ENCODE data around the gene PROSER3.
A peak's percentile ranks its signal among the peaks of the same experiment; 100 is the strongest.

PROSER3 gene

GRCh38 chr19:35805526-35806102, 47.6 kb downstream of the PROSER3 start:
- H3K14ac ChIP-seq (ENCODE audit: low read length in 2 of 2), result no peak overlapping the region
- H2AFZ ChIP-seq (ENCODE audit: low read depth, low read length), result no peak overlapping the region
- H3K4me2 ChIP-seq (ENCODE audit: low read length, poor library complexity, severe bottlenecking), result no peak overlapping the region
- no peak overlapping the region for H3K18ac ChIP-seq (ENCODE audit: low read depth in 1 of 2, low read length in 2 of 2)
- no peak for DNase-seq
- no peaks in the 10 kb centered on the region for H3K36me3 ChIP-seq (ENCODE audit: control insufficient read depth in 1 of 2, insufficient read depth in 2 of 2, low read depth in 1 of 2, low read length in 2 of 2)
- H3K4me1 ChIP-seq (ENCODE audit: control insufficient read depth, insufficient read depth, low read depth, low read length), result peaks cover 1% of the 10 kb centered on the region
- H4K8ac ChIP-seq (ENCODE audit: low read length), result no peak overlapping the region
- H3K27ac ChIP-seq (ENCODE audit: low read length, poor library complexity, severe bottlenecking), result no peak overlapping the region
- H2BK5ac ChIP-seq (ENCODE audit: low read depth, low read length, poor library complexity, severe bottlenecking), result no peak overlapping the region
- no peak overlapping the region for H2AK5ac ChIP-seq (ENCODE audit: low read length, severe bottlenecking)
- H3K9ac ChIP-seq (ENCODE audit: low read length), result no peak overlapping the region
- peaks cover 16 to 53% of the 10 kb centered on the region in 2 experiments for H3K27me3 ChIP-seq (ENCODE audit: control insufficient read depth in 1 of 2, insufficient read depth in 1 of 2, low read length in 2 of 2)
- H3K9me3 ChIP-seq (ENCODE audit: control insufficient read depth, low read length), result peaks cover 6% of the 10 kb centered on the region
- H3K4me3 ChIP-seq (ENCODE audit: insufficient read depth in 1 of 2, low read depth in 1 of 2, low read length in 2 of 2), result no peak overlapping the region
- 81% methylated on average over 5 of the region's 5 CpGs for WGBS
- no peak overlapping the region for H2BK120ac ChIP-seq (ENCODE audit: low read depth, low read length)
- no peaks in the 10 kb centered on the region for H3K79me1 ChIP-seq (replicated peaks; ENCODE audit: low read length, poor library complexity, severe bottlenecking)
- H2BK15ac ChIP-seq (ENCODE audit: low read depth, poor library complexity, severe bottlenecking), result no peak overlapping the region
- no peak overlapping the region for H3K4ac ChIP-seq (ENCODE audit: low read depth in 1 of 2, low read length in 2 of 2)
- no peak overlapping the region for H4K91ac ChIP-seq (ENCODE audit: low read length)
- no peak overlapping the region for H3K23ac ChIP-seq (ENCODE audit: low read length in 2 of 2)
- no peak overlapping the region for H2BK12ac ChIP-seq (ENCODE audit: low read length in 2 of 2)

GRCh38 chr19:35806597-35806996, 48.6 kb downstream of the PROSER3 start:
- Histone ChIP-seq H3K4me3 (ENCODE audit: insufficient read depth in 1 of 2, low read depth in 1 of 2, low read length in 2 of 2) (no peak overlapping the region), H4K91ac (ENCODE audit: low read length) (peak overlapping the region; percentile 31), H3K4ac (ENCODE audit: low read depth in 1 of 2, low read length in 2 of 2) (no peak overlapping the region), H3K4me1 (ENCODE audit: control insufficient read depth, insufficient read depth, low read depth, low read length) (peaks cover 2% of the 10 kb centered on the region), H4K8ac (ENCODE audit: low read length) (no peak overlapping the region), H3K18ac (ENCODE audit: low read depth in 1 of 2, low read length in 2 of 2) (no peak overlapping the region), H3K79me1 (replicated peaks; ENCODE audit: low read length, poor library complexity, severe bottlenecking) (no peaks in the 10 kb centered on the region), H3K27ac (ENCODE audit: low read length, poor library complexity, severe bottlenecking) (no peak overlapping the region), H2BK120ac (ENCODE audit: low read depth, low read length) (no peak overlapping the region), H3K23ac (ENCODE audit: low read length in 2 of 2) (peak overlapping the region in 1 of 2 experiments; percentile 73), H3K36me3 (ENCODE audit: control insufficient read depth in 1 of 2, insufficient read depth in 2 of 2, low read depth in 1 of 2, low read length in 2 of 2) (no peaks in the 10 kb centered on the region), H2BK12ac (ENCODE audit: low read length in 2 of 2) (no peak overlapping the region), H3K9ac (ENCODE audit: low read length) (no peak overlapping the region), H2BK15ac (ENCODE audit: low read depth, poor library complexity, severe bottlenecking) (no peak overlapping the region), H2AFZ (ENCODE audit: low read depth, low read length) (no peak overlapping the region), H2BK5ac (ENCODE audit: low read depth, low read length, poor library complexity, severe bottlenecking) (no peak overlapping the region), H3K9me3 (ENCODE audit: control insufficient read depth, low read length) (peaks cover 6% of the 10 kb centered on the region), H3K4me2 (ENCODE audit: low read length, poor library complexity, severe bottlenecking) (no peak overlapping the region), H2AK5ac (ENCODE audit: low read length, severe bottlenecking) (no peak overlapping the region), H3K14ac (ENCODE audit: low read length in 2 of 2) (no peak overlapping the region), H3K27me3 (ENCODE audit: control insufficient read depth in 1 of 2, insufficient read depth in 1 of 2, low read length in 2 of 2) (peaks cover 16 to 59% of the 10 kb centered on the region in 2 experiments)
- 90% methylated on average over 18 of the region's 18 CpGs for WGBS
- DNase-seq, result no peak

DNA sequence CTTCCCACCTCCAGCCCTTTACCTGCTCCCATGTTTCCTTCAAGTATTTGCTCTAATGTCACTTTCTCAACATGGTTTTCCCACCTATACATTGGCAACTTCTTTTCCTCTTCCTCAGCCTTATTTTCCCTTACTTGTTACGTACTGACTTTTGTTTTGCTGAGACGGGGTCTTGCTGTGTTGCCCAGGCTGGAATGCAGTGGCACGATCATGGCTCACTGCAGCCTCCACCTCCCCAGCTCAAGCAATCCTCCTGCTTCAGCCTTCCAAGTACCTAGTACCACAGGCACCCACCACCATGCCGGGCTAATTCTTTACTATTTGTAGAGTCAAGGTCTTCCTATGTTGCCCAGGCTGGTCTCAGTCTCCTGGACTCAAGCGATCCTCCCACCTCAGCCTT, 49.7 kb downstream of the PROSER3 start:
- no peak overlapping the region for H4K91ac ChIP-seq (ENCODE audit: low read length)
- H2AK5ac ChIP-seq (ENCODE audit: low read length, severe bottlenecking), result no peak overlapping the region
- H3K9ac ChIP-seq (ENCODE audit: low read length), result no peak overlapping the region
- no peak overlapping the region for H2BK15ac ChIP-seq (ENCODE audit: low read depth, poor library complexity, severe bottlenecking)
- H2BK120ac ChIP-seq (ENCODE audit: low read depth, low read length), result no peak overlapping the region
- H3K4me2 ChIP-seq (ENCODE audit: low read length, poor library complexity, severe bottlenecking), result no peak overlapping the region
- H3K36me3 ChIP-seq (ENCODE audit: control insufficient read depth in 1 of 2, insufficient read depth in 2 of 2, low read depth in 1 of 2, low read length in 2 of 2), result no peaks in the 10 kb centered on the region
- no peak for DNase-seq
- H3K18ac ChIP-seq (ENCODE audit: low read depth in 1 of 2, low read length in 2 of 2), result no peak overlapping the region
- no peak overlapping the region for H3K4me3 ChIP-seq (ENCODE audit: insufficient read depth in 1 of 2, low read depth in 1 of 2, low read length in 2 of 2)
- no peaks in the 10 kb centered on the region for H3K9me3 ChIP-seq (ENCODE audit: control insufficient read depth, low read length)
- H4K8ac ChIP-seq (ENCODE audit: low read length), result no peak overlapping the region
- H3K27ac ChIP-seq (ENCODE audit: low read length, poor library complexity, severe bottlenecking), result no peak overlapping the region
- H2BK12ac ChIP-seq (ENCODE audit: low read length in 2 of 2), result no peak overlapping the region
- no peak overlapping the region for H3K14ac ChIP-seq (ENCODE audit: low read length in 2 of 2)
- H3K23ac ChIP-seq (ENCODE audit: low read length in 2 of 2), result no peak overlapping the region
- 85% methylated on average over 5 of the region's 5 CpGs for WGBS
- H3K27me3 ChIP-seq (ENCODE audit: control insufficient read depth in 1 of 2, insufficient read depth in 1 of 2, low read length in 2 of 2), result peaks cover 16 to 60% of the 10 kb centered on the region in 2 experiments
- H3K4ac ChIP-seq (ENCODE audit: low read depth in 1 of 2, low read length in 2 of 2), result no peak overlapping the region
- H3K4me1 ChIP-seq (ENCODE audit: control insufficient read depth, insufficient read depth, low read depth, low read length), result peaks cover 10% of the 10 kb centered on the region
- H2BK5ac ChIP-seq (ENCODE audit: low read depth, low read length, poor library complexity, severe bottlenecking), result no peak overlapping the region
- H2AFZ ChIP-seq (ENCODE audit: low read depth, low read length), result no peak overlapping the region
- no peaks in the 10 kb centered on the region for H3K79me1 ChIP-seq (replicated peaks; ENCODE audit: low read length, poor library complexity, severe bottlenecking)

DNA sequence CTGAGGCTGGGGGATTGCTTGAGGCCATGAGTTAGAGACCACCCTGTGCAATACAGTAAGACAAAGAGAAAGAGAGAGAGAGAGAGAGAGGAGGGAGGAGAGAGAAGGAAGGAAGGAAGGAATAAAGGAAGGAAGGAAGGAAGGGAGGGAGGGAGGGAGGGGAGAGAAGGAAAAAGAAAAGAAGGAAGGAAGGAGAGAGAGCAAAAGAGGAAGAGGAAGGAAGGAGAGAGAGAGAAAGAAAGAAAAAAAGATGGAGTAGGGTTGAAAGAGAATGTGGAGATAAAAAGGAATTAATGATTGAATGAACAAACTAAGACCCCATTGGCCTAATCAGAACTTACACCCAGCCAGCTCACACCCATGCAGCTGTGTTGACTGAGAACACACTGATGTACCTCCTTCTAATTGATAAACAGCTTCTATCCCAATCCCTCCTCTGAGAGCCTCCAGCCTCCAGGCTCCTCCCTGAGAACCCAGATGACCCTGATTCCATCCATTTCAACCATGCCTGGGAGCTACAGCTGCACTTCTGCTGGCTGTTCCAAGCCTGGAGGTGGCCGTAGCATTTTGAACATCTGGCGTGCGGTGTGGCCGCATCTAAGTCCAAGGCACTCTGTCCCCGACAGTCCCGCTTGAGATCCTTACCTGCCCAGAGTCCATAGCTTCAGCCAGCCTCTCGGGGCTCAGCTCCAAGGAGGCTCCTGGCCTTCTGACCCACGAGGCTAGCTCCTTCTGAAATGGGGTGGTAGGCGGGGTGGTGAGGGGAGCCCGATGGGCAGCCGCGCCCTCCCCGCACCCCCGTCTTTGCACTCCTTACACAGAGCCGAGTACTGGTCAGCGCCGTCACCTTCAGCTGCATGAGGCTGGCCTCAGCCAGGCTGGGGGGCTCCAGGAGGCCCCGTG, 53.6 kb downstream of the PROSER3 start:
- Histone ChIP-seq H4K8ac (ENCODE audit: low read length) (no peak overlapping the region), H3K18ac (ENCODE audit: low read depth in 1 of 2, low read length in 2 of 2) (no peak overlapping the region), H3K4me1 (ENCODE audit: control insufficient read depth, insufficient read depth, low read depth, low read length) (peaks cover 12% of the 10 kb centered on the region), H2BK12ac (ENCODE audit: low read length in 2 of 2) (no peak overlapping the region), H3K27me3 (ENCODE audit: control insufficient read depth in 1 of 2, insufficient read depth in 1 of 2, low read length in 2 of 2) (peaks cover 12 to 53% of the 10 kb centered on the region in 2 experiments), H4K91ac (ENCODE audit: low read length) (no peak overlapping the region), H3K23ac (ENCODE audit: low read length in 2 of 2) (no peak overlapping the region), H2AK5ac (ENCODE audit: low read length, severe bottlenecking) (no peak overlapping the region), H3K4ac (ENCODE audit: low read depth in 1 of 2, low read length in 2 of 2) (no peak overlapping the region), H2AFZ (ENCODE audit: low read depth, low read length) (no peak overlapping the region), H2BK15ac (ENCODE audit: low read depth, poor library complexity, severe bottlenecking) (no peak overlapping the region), H3K79me1 (replicated peaks; ENCODE audit: low read length, poor library complexity, severe bottlenecking) (no peaks in the 10 kb centered on the region), H3K27ac (ENCODE audit: low read length, poor library complexity, severe bottlenecking) (no peak overlapping the region), H3K4me3 (ENCODE audit: insufficient read depth in 1 of 2, low read depth in 1 of 2, low read length in 2 of 2) (no peak overlapping the region), H2BK5ac (ENCODE audit: low read depth, low read length, poor library complexity, severe bottlenecking) (no peak overlapping the region), H2BK120ac (ENCODE audit: low read depth, low read length) (no peak overlapping the region), H3K9me3 (ENCODE audit: control insufficient read depth, low read length) (no peaks in the 10 kb centered on the region), H3K9ac (ENCODE audit: low read length) (no peak overlapping the region), H3K14ac (ENCODE audit: low read length in 2 of 2) (no peak overlapping the region), H3K36me3 (ENCODE audit: control insufficient read depth in 1 of 2, insufficient read depth in 2 of 2, low read depth in 1 of 2, low read length in 2 of 2) (no peaks in the 10 kb centered on the region), H3K4me2 (ENCODE audit: low read length, poor library complexity, severe bottlenecking) (no peak overlapping the region)
- 79% methylated on average over 18 of the region's 18 CpGs for WGBS
- DNase-seq, result no peak

All from mesenchymal stem cell (in vitro differentiated cells and primary cell).